Liver (tissue), 9 donors: ENCODE results near the gene ZG16B. TPM values are rescaled to one million over a fixed set of nuclear protein-coding genes. Genes with fewer than 3 reads are reported as not detected.

ENCODE experiments used
- DNase-seq: peaks from one replicate; pipeline ENCODE4 v3.0.0-alpha.2; 2017; ENCODE audit warnings: low spot score
- H3K27ac ChIP-seq, 2 donors: one replicate each; pipeline ENCODE4 v1.7.0; 2013; ENCODE audit warnings: inconsistent platforms in 2 of 2, low read length in 2 of 2, control low read depth in 1 of 2, low read depth in 1 of 2, mild to moderate bottlenecking in 1 of 2
- H3K27me3 ChIP-seq, 4 donors: one replicate each; pipeline versions ENCODE4 v1.6.1 to v1.7.0; 2013; ENCODE audit warnings: low read length in 3 of 4, inconsistent platforms in 1 of 4, mild to moderate bottlenecking in 1 of 4, moderate library complexity in 1 of 4; ENCODE audit not compliant: control insufficient read depth in 4 of 4, insufficient read depth in 4 of 4
- H3K36me3 ChIP-seq, 4 donors: one replicate each; pipeline versions ENCODE4 v1.6.1 to v1.7.0; 2013; ENCODE audit warnings: low read length in 3 of 4, mild to moderate bottlenecking in 3 of 4, low read depth in 1 of 4, moderate library complexity in 1 of 4; ENCODE audit not compliant: control insufficient read depth in 4 of 4, insufficient read depth in 3 of 4
- H3K4me1 ChIP-seq, 4 donors: one replicate each; pipeline versions ENCODE4 v1.6.1 to v1.7.0; 2013; ENCODE audit warnings: low read length in 3 of 4, mild to moderate bottlenecking in 3 of 4, moderate library complexity in 1 of 4; ENCODE audit not compliant: control insufficient read depth in 4 of 4, insufficient read depth in 4 of 4
- H3K4me3 ChIP-seq, 3 donors: one replicate each; pipeline versions ENCODE4 v1.6.1 to v1.7.0; 2013; ENCODE audit warnings: low read length in 3 of 3, control low read depth in 1 of 3, low read depth in 1 of 3, mild to moderate bottlenecking in 1 of 3
- H3K9ac ChIP-seq, 2 donors: one replicate each; pipeline ENCODE4 v1.7.0; 2013; ENCODE audit warnings: low read length in 2 of 2, mild to moderate bottlenecking in 2 of 2, moderate library complexity in 2 of 2, control low read depth in 1 of 2, low read depth in 1 of 2
- H3K9me3 ChIP-seq, 4 donors: one replicate each; pipeline versions ENCODE4 v1.6.1 to v1.7.0; 2013; ENCODE audit warnings: low read length in 3 of 4; ENCODE audit not compliant: control insufficient read depth in 4 of 4
- ATF3 ChIP-seq: IDR thresholded peaks from 2 replicates; pipeline ENCODE4 v1.6.1; 2016; ENCODE audit warnings: antibody characterized with exemption
- CTCF ChIP-seq: fragments of 150-350 bp; IDR thresholded peaks from 2 replicates; pipeline ENCODE4 v1.5.1; 2017; ENCODE audit warnings: improper control_type of control experiment, low read depth, low read length; ENCODE audit not compliant: missing input control
- EGR1 ChIP-seq, 2 donors: IDR thresholded peaks; 2 replicates each; pipeline ENCODE4 v1.6.1; 2016 to 2018; ENCODE audit warnings: antibody characterized with exemption in 2 of 2, low read depth in 2 of 2
- FOXA1 ChIP-seq: IDR thresholded peaks from 2 replicates; pipeline ENCODE4 v1.6.1; 2016; ENCODE audit warnings: antibody characterized with exemption
- FOXA2 ChIP-seq: IDR thresholded peaks from 2 replicates; pipeline ENCODE4 v1.6.1; 2016; ENCODE audit warnings: antibody characterized with exemption
- GABPA ChIP-seq, 2 donors: IDR thresholded peaks in 1 of 2; conservative IDR thresholded peaks in 1 of 2; 2 replicates each; pipeline ENCODE4 v1.6.1; 2016; ENCODE audit warnings: antibody characterized with exemption in 2 of 2, mild to moderate bottlenecking in 1 of 2, moderate library complexity in 1 of 2
- HNF4A ChIP-seq, 2 donors: conservative IDR thresholded peaks; 2 replicates each; pipeline ENCODE4 v1.6.1; 2016; ENCODE audit warnings: antibody characterized with exemption in 2 of 2, mild to moderate bottlenecking in 2 of 2
- HNF4G ChIP-seq: IDR thresholded peaks from 2 replicates; pipeline ENCODE4 v1.6.1; 2016; ENCODE audit warnings: antibody characterized with exemption
- JUND ChIP-seq, 2 donors: IDR thresholded peaks; 2 replicates each; pipeline ENCODE4 v1.6.1; 2016; ENCODE audit warnings: antibody characterized with exemption in 2 of 2
- MAX ChIP-seq: IDR thresholded peaks from 2 replicates; pipeline ENCODE4 v1.6.1; 2016; ENCODE audit warnings: antibody characterized with exemption
- NR2F2 ChIP-seq: IDR thresholded peaks from 2 replicates; pipeline ENCODE4 v1.6.1; 2016; ENCODE audit warnings: antibody characterized with exemption
- RAD21 ChIP-seq, 2 donors: IDR thresholded peaks; 2 replicates each; pipeline ENCODE4 v1.6.1; 2016; ENCODE audit warnings: antibody characterized with exemption in 2 of 2, mild to moderate bottlenecking in 2 of 2
- REST ChIP-seq: IDR thresholded peaks from 2 replicates; pipeline ENCODE4 v1.6.1; 2016; ENCODE audit warnings: antibody characterized with exemption, mild to moderate bottlenecking
- RXRA ChIP-seq, 2 donors: IDR thresholded peaks; 2 replicates each; pipeline ENCODE4 v1.6.1; 2017 to 2018; ENCODE audit warnings: antibody characterized with exemption in 2 of 2, mild to moderate bottlenecking in 1 of 2
- SP1 ChIP-seq: IDR thresholded peaks from 2 replicates; pipeline ENCODE4 v1.6.1; 2018; ENCODE audit warnings: antibody characterized with exemption, mild to moderate bottlenecking
- TAF1 ChIP-seq: conservative IDR thresholded peaks from 2 replicates; pipeline ENCODE4 v1.6.1; 2016; ENCODE audit warnings: antibody characterized with exemption, mild to moderate bottlenecking
- YY1 ChIP-seq: IDR thresholded peaks from 2 replicates; pipeline ENCODE4 v1.6.1; 2016; ENCODE audit warnings: antibody characterized with exemption, mild to moderate bottlenecking
- ZBTB33 ChIP-seq: IDR thresholded peaks from 2 replicates; pipeline ENCODE4 v1.6.1; 2016; ENCODE audit warnings: antibody characterized with exemption
- WGBS: extraction: QIAGEN DNeasy Blood & Tissue Kit; methylation state at CpG from one replicate; pipeline ENCODE4 v1.1.7; 2013; 5-methylcytosine and 5-hydroxymethylcytosine counted together
- polyA plus RNA-seq, 2 donors: library from polyadenylated mRNA; stranded (reverse) in 1 of 2; unstranded in 1 of 2; fragments of 200-250 nt in 1 of 2; fragments of >200 nt in 1 of 2; fragmentation: Nextera tagmentation in 1 of 2; extraction: Ambion mirVana in 1 of 2; gene quantifications; one replicate each; pipeline versions ENCODE4 v1.2.1 to v1.2.3, GENCODE V29; 2013 to 2015
- total RNA-seq, 2 donors: library from RNA; depleted of rRNA; stranded (reverse); fragments of >200 nt; gene quantifications; one replicate each; pipeline ENCODE4 v1.2.3, GENCODE V29; 2014
- donor health status: healthy.
- donor health status: healthy.
- donor health status: healthy.
- donor health status: healthy.
- donor health status: healthy.

Gene ZG16B
- total and polyA plus RNA-seq, 4 donors: 0.24 to 0.79 (median 0.43) TPM

- 72% methylated on average over 14 of the region's 14 CpGs for WGBS
- TF ChIP-seq JUND (IDR thresholded peaks at IDR 0.05) (no peak), MAX (no peak), FOXA2 (no peak), SP1 (no peak), REST (no peak), RAD21 (IDR thresholded peaks at IDR 0.05) (no peak), TAF1 (no peak), RXRA (IDR thresholded peaks at IDR 0.05) (no peak), NR2F2 (no peak), YY1 (no peak), HNF4A (conservative IDR thresholded peaks at IDR 0.05) (no peak), FOXA1 (no peak), ATF3 (no peak), GABPA (IDR thresholded peaks at IDR 0.05 in 1 of 2, conservative IDR thresholded peaks at IDR 0.05 in 1 of 2) (no peak), HNF4G (no peak), CTCF (no peak)
- Histone ChIP-seq H3K4me1 (no peaks in the 10 kb centered on the region), H3K9me3 (no peaks in the 10 kb centered on the region), H3K27ac (no peak overlapping the region), H3K36me3 (no peaks in the 10 kb centered on the region), H3K9ac (no peak overlapping the region), H3K27me3 (peaks cover 0 to 3% (median 0%) of the 10 kb centered on the region in 4 donors), H3K4me3 (no peak overlapping the region)
- DNase-seq: no peak
Measured at GRCh38 chr16:2820836-2821486, 9.1 kb upstream of the ZG16B start.

- H3K4me1 ChIP-seq: no peaks in the 10 kb centered on the region
- WGBS: 76% methylated on average over 9 of the region's 9 CpGs
- no peak overlapping the region for H3K9ac ChIP-seq
- no peak for DNase-seq
- no peaks in the 10 kb centered on the region for H3K9me3 ChIP-seq
- H3K27ac ChIP-seq: no peak overlapping the region
- H3K27me3 ChIP-seq: peaks cover 0 to 3% (median 0%) of the 10 kb centered on the region in 4 donors
- no peak overlapping the region for H3K4me3 ChIP-seq
- H3K36me3 ChIP-seq: no peaks in the 10 kb centered on the region
- TF ChIP-seq HNF4A (conservative IDR thresholded peaks at IDR 0.05) (no peak), HNF4G (no peak), REST (no peak), NR2F2 (no peak), MAX (no peak), FOXA1 (no peak), YY1 (no peak), EGR1 (IDR thresholded peaks at IDR 0.05; ENCODE audit: low read depth in 2 of 2) (no peak), RXRA (IDR thresholded peaks at IDR 0.05) (no peak), TAF1 (no peak), ATF3 (no peak), SP1 (no peak), JUND (IDR thresholded peaks at IDR 0.05) (no peak), ZBTB33 (no peak)
Measured at GRCh38 chr16:2821487-2822157, 8.5 kb upstream of the ZG16B start.
